ENCODE data around the gene SLC25A3. TPM values are rescaled to one million over a fixed set of nuclear protein-coding genes. Genes with fewer than 3 reads are reported as not detected.

The SLC25A3 gene
- total RNA-seq, 2 donors from 2014 or later, result 853 to 1,432 TPM

DNA sequence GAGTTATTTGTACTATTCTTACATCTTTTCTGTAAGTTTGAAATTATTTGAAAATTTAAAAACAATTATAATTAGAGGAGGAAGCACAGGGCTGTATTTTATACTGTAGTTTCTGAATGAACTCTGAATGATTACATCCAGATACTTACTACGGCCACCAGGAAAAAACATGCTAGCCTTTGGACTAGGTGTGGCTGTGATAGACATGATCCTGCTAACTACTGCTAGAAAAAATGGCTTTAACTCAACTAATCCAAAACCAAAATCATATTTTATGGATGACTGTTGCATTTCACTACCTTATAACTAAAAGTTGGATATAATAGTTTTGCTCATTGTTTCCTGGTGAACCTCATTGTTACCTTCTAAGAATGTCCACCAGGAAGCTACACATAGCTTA lies 15.1 kb upstream of the SLC25A3 start:
- Histone ChIP-seq H3K27ac (no peak overlapping the region), H3K4me3 (no peak overlapping the region), H3K9me3 (no peaks in the 10 kb centered on the region), H3K4me1 (no peaks in the 10 kb centered on the region), H3K36me3 (no peaks in the 10 kb centered on the region), H3K27me3 (no peaks in the 10 kb centered on the region)
- TF ChIP-seq, protein P1, sequence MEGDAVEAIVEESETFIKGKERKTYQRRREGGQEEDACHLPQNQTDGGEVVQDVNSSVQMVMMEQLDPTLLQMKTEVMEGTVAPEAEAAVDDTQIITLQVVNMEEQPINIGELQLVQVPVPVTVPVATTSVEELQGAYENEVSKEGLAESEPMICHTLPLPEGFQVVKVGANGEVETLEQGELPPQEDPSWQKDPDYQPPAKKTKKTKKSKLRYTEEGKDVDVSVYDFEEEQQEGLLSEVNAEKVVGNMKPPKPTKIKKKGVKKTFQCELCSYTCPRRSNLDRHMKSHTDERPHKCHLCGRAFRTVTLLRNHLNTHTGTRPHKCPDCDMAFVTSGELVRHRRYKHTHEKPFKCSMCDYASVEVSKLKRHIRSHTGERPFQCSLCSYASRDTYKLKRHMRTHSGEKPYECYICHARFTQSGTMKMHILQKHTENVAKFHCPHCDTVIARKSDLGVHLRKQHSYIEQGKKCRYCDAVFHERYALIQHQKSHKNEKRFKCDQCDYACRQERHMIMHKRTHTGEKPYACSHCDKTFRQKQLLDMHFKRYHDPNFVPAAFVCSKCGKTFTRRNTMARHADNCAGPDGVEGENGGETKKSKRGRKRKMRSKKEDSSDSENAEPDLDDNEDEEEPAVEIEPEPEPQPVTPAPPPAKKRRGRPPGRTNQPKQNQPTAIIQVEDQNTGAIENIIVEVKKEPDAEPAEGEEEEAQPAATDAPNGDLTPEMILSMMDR (IDR thresholded peaks at IDR 0.05), result no peak
- no peak for DNase-seq (ENCODE audit: low spot score)

DNA sequence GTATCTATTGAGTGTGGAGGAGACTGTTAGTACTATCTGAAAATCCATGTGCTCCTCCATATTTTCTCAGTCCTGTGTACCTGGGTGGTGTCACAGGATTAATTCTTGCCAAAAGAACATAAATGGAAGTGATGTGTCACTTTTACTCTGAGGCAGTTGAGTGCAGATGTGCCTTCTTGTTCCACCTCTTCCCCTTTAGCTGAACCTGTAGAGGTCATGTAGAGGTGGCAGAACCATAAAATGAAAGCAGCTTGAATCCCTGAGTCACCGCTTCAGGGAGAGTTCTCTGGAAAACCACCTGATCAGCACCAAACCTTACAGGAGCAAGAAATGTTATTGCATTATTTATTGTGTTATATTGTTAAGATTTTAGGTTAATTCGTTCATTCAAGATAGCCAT lies 14.7 kb upstream of the SLC25A3 start:
- DNase-seq (ENCODE audit: low spot score), result no peak
- Histone ChIP-seq H3K4me1 (no peaks in the 10 kb centered on the region), H3K36me3 (no peaks in the 10 kb centered on the region), H3K9me3 (no peaks in the 10 kb centered on the region), H3K4me3 (no peak overlapping the region), H3K27ac (no peak overlapping the region), H3K27me3 (no peaks in the 10 kb centered on the region)
- TF ChIP-seq, protein P1 (IDR thresholded peaks at IDR 0.05), result no peak

DNA sequence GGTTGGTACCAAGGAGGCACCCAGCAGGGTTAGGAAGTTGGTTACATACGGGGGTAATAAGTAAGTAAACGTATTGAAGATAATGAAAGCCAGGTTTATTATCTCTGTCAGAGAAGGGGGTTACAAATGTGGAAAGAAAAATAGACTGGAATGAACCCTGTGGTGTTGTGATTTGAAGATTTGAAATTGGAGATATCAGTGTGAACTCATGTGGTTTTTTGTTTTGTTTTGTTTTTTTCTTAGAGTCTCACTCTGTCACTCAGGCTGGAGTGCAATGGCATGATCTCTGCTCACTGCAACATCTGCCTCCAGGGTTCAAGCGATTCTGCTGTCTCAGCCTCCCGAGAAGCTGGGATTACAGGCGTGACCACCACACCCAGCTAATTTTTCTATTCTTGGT lies 14.1 kb upstream of the SLC25A3 start:
- Histone ChIP-seq H3K27ac (no peak overlapping the region), H3K4me1 (no peaks in the 10 kb centered on the region), H3K27me3 (no peaks in the 10 kb centered on the region), H3K4me3 (no peak overlapping the region), H3K36me3 (no peaks in the 10 kb centered on the region), H3K9me3 (no peaks in the 10 kb centered on the region)
- no peak for DNase-seq (ENCODE audit: low spot score)
- TF ChIP-seq, protein P1 (IDR thresholded peaks at IDR 0.05), result no peak

DNA sequence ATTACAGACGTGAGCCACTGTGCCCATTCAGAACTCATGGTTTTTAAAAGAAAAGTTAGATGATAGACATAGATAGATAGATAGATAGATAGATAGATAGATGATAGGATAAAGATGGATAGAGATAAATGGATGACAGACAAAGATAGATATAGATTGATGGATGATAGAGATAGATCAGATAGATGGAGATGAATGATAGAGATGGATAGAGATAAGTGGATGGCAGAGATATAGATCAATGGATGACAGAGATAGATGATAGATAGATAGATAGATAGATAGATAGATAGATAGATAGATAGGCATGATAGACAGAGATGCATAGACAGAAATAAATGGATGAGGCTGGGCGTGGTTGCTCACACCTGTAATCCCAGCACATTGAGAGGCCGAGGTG lies 13.7 kb upstream of the SLC25A3 start:
- no peaks in the 10 kb centered on the region for H3K4me1 ChIP-seq
- H3K4me3 ChIP-seq, result no peak overlapping the region
- no peaks in the 10 kb centered on the region for H3K36me3 ChIP-seq
- no peaks in the 10 kb centered on the region for H3K27me3 ChIP-seq
- H3K9me3 ChIP-seq, result no peaks in the 10 kb centered on the region
- H3K27ac ChIP-seq, result no peak overlapping the region
- DNase-seq (ENCODE audit: low spot score), result no peak
- TF ChIP-seq, protein P1 (IDR thresholded peaks at IDR 0.05), result no peak

DNA sequence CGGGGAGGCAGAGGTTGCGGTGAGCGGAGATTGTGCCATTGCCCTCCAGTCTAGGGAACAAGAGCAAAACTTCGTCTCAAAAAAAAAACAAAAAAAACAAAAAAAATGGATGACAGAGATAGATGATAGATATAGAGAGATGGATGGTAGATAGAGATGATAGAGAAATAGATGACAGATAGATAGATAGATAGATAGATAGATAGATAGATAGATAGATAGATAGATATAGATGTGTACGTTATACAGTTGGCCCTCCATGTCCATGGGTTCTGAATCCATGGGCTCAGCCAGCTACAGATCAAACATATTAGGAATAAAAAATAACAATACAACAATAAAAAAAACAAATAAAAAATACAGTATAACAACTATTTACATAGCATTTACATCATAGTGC lies 12.8 kb upstream of the SLC25A3 start:
- Histone ChIP-seq H3K27me3 (no peaks in the 10 kb centered on the region), H3K36me3 (no peaks in the 10 kb centered on the region), H3K9me3 (no peaks in the 10 kb centered on the region), H3K4me1 (no peaks in the 10 kb centered on the region), H3K27ac (no peak overlapping the region), H3K4me3 (no peak overlapping the region)
- no peak for DNase-seq (ENCODE audit: low spot score)
- TF ChIP-seq, protein P1 (IDR thresholded peaks at IDR 0.05), result no peak

DNA sequence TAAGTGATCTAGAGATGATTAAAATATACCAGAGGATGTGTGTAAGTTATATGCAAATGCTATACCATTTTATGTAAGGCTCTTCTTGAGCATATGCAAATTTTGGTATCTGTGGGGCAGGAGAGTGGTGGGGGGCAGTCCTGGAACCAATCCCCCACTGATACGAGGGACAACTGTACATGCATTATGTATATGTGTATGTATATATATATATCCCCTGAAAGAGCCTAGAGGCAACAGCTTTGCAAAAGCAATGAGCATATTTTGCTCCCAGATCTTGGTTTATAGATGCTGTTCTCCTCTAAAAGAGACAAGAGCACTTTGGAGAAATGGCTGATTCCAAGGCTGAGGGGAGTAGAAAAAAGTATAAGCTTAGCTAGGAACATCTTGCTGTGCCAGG lies 12.4 kb upstream of the SLC25A3 start:
- no peaks in the 10 kb centered on the region for H3K36me3 ChIP-seq
- no peaks in the 10 kb centered on the region for H3K9me3 ChIP-seq
- no peaks in the 10 kb centered on the region for H3K4me1 ChIP-seq
- TF ChIP-seq, protein P1 (IDR thresholded peaks at IDR 0.05), result no peak
- no peak overlapping the region for H3K27ac ChIP-seq
- H3K27me3 ChIP-seq, result no peaks in the 10 kb centered on the region
- DNase-seq (ENCODE audit: low spot score), result no peak
- H3K4me3 ChIP-seq, result no peak overlapping the region
